IMR-90 (cell line): ENCODE data around the gene CADM3. TPM values are rescaled to one million over a fixed set of nuclear protein-coding genes. Genes with fewer than 3 reads are reported as not detected.

Experiments used
- ATAC-seq: fragments of 200-7000 bp; cut with Tn5 transposase; 2 replicates; pipeline ENCODE4 v1.9.1; 2020; ENCODE audit warnings: low read depth, mild to moderate bottlenecking, moderate library complexity
- BruUV-seq: library from RNA; stranded (reverse); fragments of 400-500 nt; replicated peaks from 2 replicates; lab custom pipeline; 2021; lab: Mats Ljungman, UMichigan
- CTCF ChIA-PET: fragments of 300-600 bp; formaldehyde crosslinking; extraction: SDS; loops from one replicate; lab custom pipeline; 2021; ENCODE audit warnings: antibody characterized with exemption; lab: Yijun Ruan, JAX
- POLR2A ChIA-PET: fragments of 300-600 bp; sonication (Branson Sonifier 250); formaldehyde crosslinking; loops from one replicate; lab custom pipeline; 2022; ENCODE audit warnings: antibody characterized with exemption; ENCODE audit not compliant: unreplicated experiment; lab: Charles Lee
- DNase-seq: peaks from one replicate; pipeline ENCODE4 v3.0.0; 2013
- H2AFZ ChIP-seq: replicated peaks from 2 replicates; pipeline ENCODE3; 2013; ENCODE audit warnings: low read length, mild to moderate bottlenecking; ENCODE audit not compliant: poor library complexity
- H2AK5ac ChIP-seq: 2 replicates; pipeline ENCODE4 v1.6.1; 2013; ENCODE audit warnings: low read depth, low read length, inconsistent platforms
- H2AK9ac ChIP-seq: replicated peaks from 2 replicates; pipeline ENCODE3; 2013; ENCODE audit warnings: mild to moderate bottlenecking, low read depth, low read length, moderate library complexity; ENCODE audit not compliant: poor library complexity
- H2BK120ac ChIP-seq: 2 replicates; pipeline ENCODE4 v1.6.1; 2013; ENCODE audit warnings: low read depth, low read length, inconsistent platforms
- H2BK15ac ChIP-seq: 3 replicates; pipeline ENCODE4 v1.6.1; 2013; ENCODE audit warnings: low read depth, low read length, inconsistent platforms
- H2BK20ac ChIP-seq: 2 replicates; pipeline ENCODE4 v1.6.1; 2013; ENCODE audit warnings: low read depth, mild to moderate bottlenecking, inconsistent platforms, low read length, moderate library complexity
- H2BK5ac ChIP-seq: 2 replicates; pipeline ENCODE4 v1.6.1; 2013; ENCODE audit warnings: mild to moderate bottlenecking, low read depth, low read length, inconsistent platforms; ENCODE audit not compliant: poor library complexity, severe bottlenecking
- H3K14ac ChIP-seq: replicated peaks from 2 replicates; pipeline ENCODE4 v1.6.1; 2013; ENCODE audit warnings: low read depth, low read length, inconsistent platforms
- H3K18ac ChIP-seq: 2 replicates; pipeline ENCODE4 v1.6.1; 2013; ENCODE audit warnings: low read depth, low read length, control low read depth
- H3K23ac ChIP-seq: 2 replicates; pipeline ENCODE4 v1.6.1; 2013; ENCODE audit warnings: low read depth, low read length, inconsistent platforms
- H3K27ac ChIP-seq: 2 replicates; pipeline ENCODE4 v1.5.1; 2013; ENCODE audit warnings: mild to moderate bottlenecking, control low read depth, low read length; ENCODE audit not compliant: insufficient read depth
- H3K27me3 ChIP-seq: 2 replicates; pipeline ENCODE4 v1.6.1; 2013; ENCODE audit warnings: low read length; ENCODE audit not compliant: control insufficient read depth, insufficient read depth
- H3K36me3 ChIP-seq: 2 replicates; pipeline ENCODE4 v1.6.1; 2013; ENCODE audit warnings: low read length, mixed read lengths; ENCODE audit not compliant: control insufficient read depth, insufficient read depth
- H3K4ac ChIP-seq: 2 replicates; pipeline ENCODE4 v1.6.1; 2013; ENCODE audit warnings: low read depth, low read length, inconsistent platforms
- H3K4me1 ChIP-seq: 2 replicates; pipeline ENCODE4 v1.6.1; 2013; ENCODE audit warnings: low read length, mixed read lengths; ENCODE audit not compliant: control insufficient read depth, insufficient read depth
- H3K4me2 ChIP-seq: 2 replicates; pipeline ENCODE4 v1.6.1; 2013; ENCODE audit warnings: low read depth, mild to moderate bottlenecking, control low read depth, low read length, moderate library complexity
- H3K4me3 ChIP-seq: 2 replicates; pipeline ENCODE4 v1.5.1; 2013; ENCODE audit warnings: low read depth, mild to moderate bottlenecking, control low read depth, low read length, moderate library complexity; ENCODE audit not compliant: insufficient read depth
- H3K56ac ChIP-seq: 2 replicates; pipeline ENCODE4 v1.6.1; 2013; ENCODE audit warnings: low read length, inconsistent platforms; ENCODE audit not compliant: insufficient read depth; ENCODE audit errors: extremely low read depth
- H3K79me1 ChIP-seq, 2 experiments: 2 replicates each; pipeline ENCODE4 v1.6.1; 2013; ENCODE audit warnings: low read length in 2 of 2, inconsistent platforms in 1 of 2, low read depth in 1 of 2
- H3K9ac ChIP-seq: 2 replicates; pipeline ENCODE4 v1.6.1; 2013; ENCODE audit warnings: low read depth, low read length, control low read depth
- H3K9me1 ChIP-seq: 2 replicates; pipeline ENCODE4 v1.6.1; 2013; ENCODE audit warnings: low read length, inconsistent platforms; ENCODE audit not compliant: insufficient read depth
- H3K9me3 ChIP-seq: 2 replicates; pipeline ENCODE4 v1.6.1; 2013; ENCODE audit warnings: low read length; ENCODE audit not compliant: control insufficient read depth, insufficient read depth
- H4K20me1 ChIP-seq: 2 replicates; pipeline ENCODE4 v1.6.1; 2013; ENCODE audit warnings: low read length, inconsistent platforms; ENCODE audit not compliant: insufficient read depth
- H4K5ac ChIP-seq: 2 replicates; pipeline ENCODE4 v1.6.1; 2013; ENCODE audit warnings: mild to moderate bottlenecking, low read depth, low read length, control low read depth
- H4K8ac ChIP-seq, 2 experiments: 2 replicates each; pipeline ENCODE4 v1.6.1; 2013; ENCODE audit warnings: low read depth in 2 of 2, low read length in 2 of 2, control low read depth in 1 of 2, inconsistent platforms in 1 of 2
- H4K91ac ChIP-seq: 2 replicates; pipeline ENCODE4 v1.6.1; 2013; ENCODE audit warnings: low read depth, low read length, inconsistent platforms; ENCODE audit not compliant: insufficient read depth
- BHLHE40 ChIP-seq: fragments of 150-350 bp; IDR thresholded peaks from 2 replicates; pipeline ENCODE4 v1.6.1; 2016; ENCODE audit warnings: mild to moderate bottlenecking, low read depth, low read length
- CEBPB ChIP-seq: IDR thresholded peaks from 2 replicates; pipeline ENCODE4 v1.6.1; 2012; ENCODE audit warnings: low read depth, low read length, improper control_type of control experiment
- CTCF ChIP-seq: conservative IDR thresholded peaks from 2 replicates; pipeline ENCODE4 v1.5.1; 2012; ENCODE audit warnings: mild to moderate bottlenecking, low read depth, low read length, improper control_type of control experiment
- POLR2A ChIP-seq: IDR thresholded peaks from 2 replicates; pipeline ENCODE4 v1.6.1; 2012; ENCODE audit warnings: mild to moderate bottlenecking, low read depth, low read length
- RAD21 ChIP-seq: IDR thresholded peaks from 2 replicates; pipeline ENCODE4 v1.6.1; 2012; ENCODE audit warnings: low read length, improper control_type of control experiment
- RCOR1 ChIP-seq: IDR thresholded peaks from 2 replicates; pipeline ENCODE4 v1.6.1; 2012; ENCODE audit warnings: mild to moderate bottlenecking, low read length, improper control_type of control experiment; ENCODE audit not compliant: insufficient replicate concordance
- RFX5 ChIP-seq: IDR thresholded peaks from 2 replicates; pipeline ENCODE4 v1.8.0; 2012; ENCODE audit warnings: low read depth, mild to moderate bottlenecking, low read length, moderate library complexity
- SMC3 ChIP-seq: fragments of 150-350 bp; IDR thresholded peaks from 2 replicates; pipeline ENCODE4 v1.6.1; 2016; ENCODE audit warnings: low read depth, mild to moderate bottlenecking, antibody characterized with exemption, low read length, moderate library complexity
- USF2 ChIP-seq: fragments of 150-350 bp; IDR thresholded peaks from 2 replicates; pipeline ENCODE4 v1.6.1; 2017; ENCODE audit warnings: mild to moderate bottlenecking, antibody characterized with exemption, low read length, low read depth
- WGBS, 2 experiments: methylation state at CpG; one replicate each; pipeline versions ENCODE4 v1.1.5 to v1.1.7; 2013; ENCODE audit warnings: missing lambda C conversion rate in 2 of 2; ENCODE audit not compliant: insufficient read length in 1 of 2; ENCODE audit errors: extremely low coverage in 2 of 2; 5-methylcytosine and 5-hydroxymethylcytosine counted together
- dilution Hi-C: fragments of 300-500 bp; cut with HindIII; formaldehyde crosslinking; loops from one replicate; pipeline ENCODE4 v1.14.3; 2018; ENCODE audit warnings: low sequenced_read_pairs; ENCODE audit not compliant: unreplicated experiment
- in situ Hi-C: fragments of 300-500 bp; cut with MboI; formaldehyde crosslinking; loops from 3 replicates; pipeline ENCODE4 v1.14.3; 2019; ENCODE audit warnings: low sequenced_read_pairs, inconsistent platforms, mixed read lengths
- intact Hi-C: fragments of 100-400 bp; cut with micrococcal nuclease; formaldehyde crosslinking; loops from 2 replicates; pipeline ENCODE4 v1.10.0; 2022
- polyA plus RNA-seq, 3 experiments: library from polyadenylated mRNA; depleted of rRNA; stranded (reverse); fragments of >200 nt; gene quantifications; 2 replicates each; pipeline ENCODE4 v1.2.3, GENCODE V29; 2012; ENCODE audit warnings: low replicate concordance in 1 of 3
- total RNA-seq: library from RNA; depleted of rRNA; stranded (reverse); fragments of >200 nt; gene quantifications from 2 replicates; pipeline ENCODE4 v1.2.3, GENCODE V29; 2012

The CADM3 gene
- total and polyA plus RNA-seq, 2 of the 4 experiments (the other 2 are of a cell fraction) = not detected

- Histone ChIP-seq H2BK5ac (no peak overlapping the region), H2AK5ac (no peak overlapping the region), H2BK20ac (no peak overlapping the region), H3K9ac (no peak overlapping the region), H2BK15ac (no peak overlapping the region), H3K4me2 (no peak overlapping the region), H4K8ac (no peak overlapping the region), H3K23ac (no peak overlapping the region), H4K20me1 (no peaks in the 10 kb centered on the region), H3K4me1 (no peaks in the 10 kb centered on the region), H3K27me3 (no peaks in the 10 kb centered on the region), H4K5ac (no peak overlapping the region), H3K27ac (no peak overlapping the region), H3K9me3 (peaks cover 2% of the 10 kb centered on the region; the same call in 1 of the 2 replicates), H3K18ac (no peak overlapping the region), H3K4me3 (no peak overlapping the region), H2BK120ac (no peak overlapping the region), H3K4ac (no peak overlapping the region), H2AFZ (no peak overlapping the region), H3K9me1 (no peaks in the 10 kb centered on the region), H2AK9ac (no peak overlapping the region), H3K56ac (no peak overlapping the region), H4K91ac (no peak overlapping the region), H3K36me3 (no peaks in the 10 kb centered on the region), H3K14ac (no peak overlapping the region), H3K79me1 (no peaks in the 10 kb centered on the region)
- no TSS peak for BruUV-seq
- dilution Hi-C loops (no loop called here), intact Hi-C loops (no loop called here), in situ Hi-C loops (no loop called here)
- WGBS, 2 experiments = no CpG with 5 or more reads among the region's 4 CpGs
- ChIA-PET CTCF (no interaction called here), POLR2A (no interaction called here)
- ATAC-seq (no peak), DNase-seq (no peak)
- TF ChIP-seq USF2 (no peak), RFX5 (no peak), POLR2A (no peak), SMC3 (no peak), RAD21 (no peak), BHLHE40 (no peak), CTCF (no peak), RCOR1 (no peak), CEBPB (no peak)
These were observed 68.3 kb downstream of the CADM3 start for GRCh38 chr1:159239551-159240220.
